Fibroblast of peridontal ligament (primary cell): ENCODE data around the gene CAPN13.

Experiments used
- DNase-seq: peaks from one replicate; pipeline ENCODE4 v3.0.0-alpha.2; 2010; ENCODE audit errors: extremely low read depth

CAPN13 gene, protein sequence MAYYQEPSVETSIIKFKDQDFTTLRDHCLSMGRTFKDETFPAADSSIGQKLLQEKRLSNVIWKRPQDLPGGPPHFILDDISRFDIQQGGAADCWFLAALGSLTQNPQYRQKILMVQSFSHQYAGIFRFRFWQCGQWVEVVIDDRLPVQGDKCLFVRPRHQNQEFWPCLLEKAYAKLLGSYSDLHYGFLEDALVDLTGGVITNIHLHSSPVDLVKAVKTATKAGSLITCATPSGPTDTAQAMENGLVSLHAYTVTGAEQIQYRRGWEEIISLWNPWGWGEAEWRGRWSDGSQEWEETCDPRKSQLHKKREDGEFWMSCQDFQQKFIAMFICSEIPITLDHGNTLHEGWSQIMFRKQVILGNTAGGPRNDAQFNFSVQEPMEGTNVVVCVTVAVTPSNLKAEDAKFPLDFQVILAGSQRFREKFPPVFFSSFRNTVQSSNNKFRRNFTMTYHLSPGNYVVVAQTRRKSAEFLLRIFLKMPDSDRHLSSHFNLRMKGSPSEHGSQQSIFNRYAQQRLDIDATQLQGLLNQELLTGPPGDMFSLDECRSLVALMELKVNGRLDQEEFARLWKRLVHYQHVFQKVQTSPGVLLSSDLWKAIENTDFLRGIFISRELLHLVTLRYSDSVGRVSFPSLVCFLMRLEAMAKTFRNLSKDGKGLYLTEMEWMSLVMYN

GRCh38 chr2:30807249-30807648 is at the start of gene CAPN13:
Gene CAPN13 (minus strand): TSS chr2:30807446. CDS start chr2:30787325, 20,121 bp downstream.
- no peak for DNase-seq

- DNase-seq = no peak
These were observed 40.6 kb upstream of the CAPN13 start for GRCh38 chr2:30847841-30848240.

DNA sequence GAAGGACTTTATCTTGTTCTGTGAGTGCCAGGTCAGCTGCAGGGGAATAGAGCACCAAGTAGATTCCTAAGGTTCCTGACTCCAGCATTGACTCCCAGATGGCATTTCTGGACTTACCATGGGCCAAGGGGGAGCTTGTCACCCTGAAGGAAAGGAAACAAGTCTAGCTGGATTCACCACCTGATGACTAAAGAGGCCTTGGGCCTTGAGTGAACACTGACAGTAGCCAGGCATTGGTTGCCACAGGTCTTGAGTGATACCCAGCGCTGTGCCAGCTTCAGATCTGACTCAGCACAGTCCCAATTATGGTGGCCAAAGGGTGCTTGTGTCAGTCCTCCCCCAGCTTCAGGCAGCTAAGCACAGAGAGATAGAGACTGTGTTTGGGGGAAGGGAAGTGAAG is 40.1 kb upstream of the CAPN13 start:
- no peak for DNase-seq

DNA sequence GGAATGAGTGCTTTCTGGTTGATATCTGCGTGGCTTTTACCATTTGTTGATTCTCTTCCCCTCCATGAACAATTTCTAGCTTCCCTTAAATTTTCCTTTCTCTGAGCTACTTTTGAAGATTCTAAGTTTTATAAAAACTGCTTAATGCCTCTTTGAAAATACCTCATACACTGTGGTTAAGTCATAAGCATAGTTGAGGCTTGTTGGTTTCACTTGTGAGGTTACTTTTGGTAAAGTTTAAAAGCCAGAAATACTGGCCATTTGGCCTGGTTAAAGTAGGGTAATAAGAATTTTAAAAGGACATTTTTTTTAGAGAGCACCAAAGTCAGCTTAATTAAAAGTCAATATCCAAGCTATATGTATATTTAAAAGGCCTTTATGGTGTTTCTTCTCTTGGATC is 21.3 kb upstream of the CAPN13 start:
- DNase-seq = no peak

DNA sequence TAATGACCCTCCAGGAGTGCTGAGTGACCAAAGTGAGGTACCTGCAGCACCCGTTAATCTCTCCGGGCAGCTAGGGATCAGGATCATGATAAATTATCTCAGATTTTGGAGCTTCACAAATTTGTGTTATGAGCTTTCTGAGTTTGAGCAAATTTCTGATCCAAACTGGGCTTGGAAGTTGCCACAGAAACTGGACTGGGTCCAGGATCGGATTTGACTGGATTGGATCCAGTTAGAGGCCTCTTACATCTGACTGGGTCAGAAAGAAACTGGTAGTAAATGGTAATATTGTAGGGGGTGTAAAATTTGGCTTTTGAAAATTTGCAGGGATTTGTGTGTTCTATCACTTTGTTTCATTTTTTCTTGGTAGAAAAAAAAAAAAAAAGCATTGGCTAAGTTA is 19.7 kb upstream of the CAPN13 start:
- no peak for DNase-seq

DNA sequence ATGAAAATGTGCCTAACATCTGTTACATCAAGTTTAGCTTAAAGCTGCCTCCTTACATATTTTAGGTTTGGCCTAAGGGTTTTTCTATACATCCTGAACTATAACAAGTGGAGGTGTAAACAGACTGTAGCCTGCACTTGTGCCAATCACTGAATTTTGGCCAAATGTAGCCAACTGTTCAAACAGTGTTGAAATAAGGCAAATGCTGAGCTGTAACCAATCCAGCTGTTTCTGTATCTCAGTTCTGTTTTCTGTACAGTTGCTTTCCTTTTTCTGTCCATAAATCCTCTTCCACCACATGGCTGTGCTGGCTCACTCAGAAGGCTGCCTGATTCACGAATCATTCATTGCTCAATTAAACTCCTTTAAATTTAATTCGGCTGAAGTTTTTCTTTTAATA is 19.2 kb upstream of the CAPN13 start:
- no peak for DNase-seq

GRCh38 chr2:30823452-30823851 is 16.2 kb upstream of the CAPN13 start:
- DNase-seq = no peak

- no peak for DNase-seq
These were observed 14.7 kb upstream of the CAPN13 start for GRCh38 chr2:30821960-30822359.

DNA sequence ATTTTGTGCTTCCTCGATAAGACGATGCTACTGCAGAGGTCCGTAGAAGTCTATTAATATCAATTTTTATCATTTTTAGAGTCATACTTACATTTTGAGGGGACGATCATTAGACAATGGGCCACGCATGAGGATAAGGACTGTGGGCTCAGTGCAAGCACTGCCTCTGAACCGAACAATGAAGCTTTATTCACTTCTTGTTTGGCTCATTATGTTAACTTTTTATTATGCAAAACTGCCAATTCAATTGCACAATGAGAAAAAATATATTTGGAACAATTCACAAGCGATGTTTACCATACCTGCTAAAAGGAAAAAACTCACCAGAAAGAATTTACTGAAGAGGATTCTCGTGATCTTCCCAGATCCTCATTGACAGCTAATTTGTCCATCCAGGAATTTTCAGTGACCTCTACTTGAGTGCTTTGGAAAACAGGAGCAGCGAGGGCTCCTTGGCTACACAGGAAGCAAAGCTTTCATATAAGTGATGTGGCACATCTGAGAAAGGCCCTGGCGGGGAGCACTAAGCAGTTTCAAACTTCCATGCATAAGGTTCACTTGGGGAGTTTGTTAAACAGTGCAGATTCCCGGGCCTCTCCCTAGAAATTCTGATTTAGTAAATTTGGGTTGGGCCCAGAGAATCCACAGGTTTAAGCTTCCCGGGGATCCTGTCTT is 13.3 kb upstream of the CAPN13 start:
- DNase-seq = no peak

- no peak for DNase-seq
These were observed 2.7 kb upstream of the CAPN13 start for GRCh38 chr2:30809938-30810337.

DNA sequence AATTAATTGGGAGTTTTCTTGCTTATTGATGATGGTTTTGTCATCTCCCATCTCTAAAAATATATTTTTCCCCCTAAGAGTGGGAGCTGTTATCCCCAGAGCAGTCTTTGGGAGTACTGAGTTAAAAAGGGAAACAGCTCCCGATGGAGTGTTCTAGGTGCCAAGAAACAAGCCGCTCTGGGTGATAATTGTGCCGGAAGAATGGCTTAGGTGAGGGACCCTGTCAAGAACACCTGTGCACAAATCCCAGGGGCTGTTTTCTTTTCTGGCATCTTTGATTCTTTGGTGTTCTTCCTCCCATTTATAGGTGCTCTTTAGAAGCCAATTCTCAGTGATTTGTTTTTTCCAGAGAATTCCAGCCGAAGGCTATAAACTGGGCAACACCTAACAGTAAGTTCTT is 1.4 kb upstream of the CAPN13 start:
- DNase-seq = no peak

DNA sequence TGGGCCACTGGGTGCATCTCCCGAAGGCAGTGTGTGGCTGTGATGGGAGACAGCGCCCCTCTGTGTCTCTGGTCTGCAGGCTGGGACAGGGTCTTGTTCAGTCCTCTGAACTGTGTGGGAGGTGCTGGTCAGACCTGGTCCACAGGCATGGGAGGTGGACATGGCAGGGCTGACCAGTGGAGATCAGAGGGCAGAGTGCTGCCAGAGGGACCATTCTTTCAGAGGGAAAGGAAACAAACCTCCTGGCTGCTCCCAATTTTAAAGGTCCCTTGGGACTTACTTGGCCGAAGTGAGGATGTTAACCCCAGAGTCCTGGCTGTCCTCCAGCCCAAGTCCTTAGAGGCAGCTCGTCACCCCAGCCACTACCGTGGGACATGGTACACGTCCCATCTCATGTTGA is 4.0 kb downstream of the CAPN13 start:
- DNase-seq = no peak

- no peak for DNase-seq
These were observed 4.6 kb downstream of the CAPN13 start for GRCh38 chr2:30802611-30803010.

DNA sequence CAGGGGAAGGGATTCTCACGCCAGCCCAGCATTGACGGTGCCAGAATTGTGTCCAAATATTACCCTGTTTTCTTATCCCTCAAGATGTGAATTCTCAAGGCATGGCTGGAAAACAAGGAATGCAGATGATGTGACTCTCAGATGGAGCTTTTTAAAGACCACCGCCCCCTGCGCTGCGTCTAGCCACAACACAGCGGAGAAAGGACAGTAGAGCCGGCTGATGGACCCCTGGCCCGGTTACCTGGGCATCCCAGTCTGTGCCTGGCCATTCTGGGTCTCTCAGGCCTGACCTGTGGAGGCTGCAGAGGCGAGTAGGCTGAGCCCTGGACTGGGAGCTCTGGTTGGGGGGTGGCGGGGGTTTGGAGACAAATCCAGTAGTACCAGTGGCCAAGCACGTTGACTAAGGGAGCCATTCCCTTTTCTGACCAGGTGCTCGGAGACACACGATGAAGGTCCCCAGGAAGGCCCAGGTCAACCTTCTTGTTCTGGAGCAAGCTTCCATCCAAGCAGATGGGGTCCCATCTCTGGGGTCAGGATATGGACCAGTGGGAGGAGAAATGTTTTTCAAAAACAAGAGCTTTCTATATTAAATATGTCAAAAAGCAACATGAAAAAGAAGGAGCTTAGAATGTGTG is 5.3 kb downstream of the CAPN13 start:
- no peak for DNase-seq

- no peak for DNase-seq
These were observed 7.1 kb downstream of the CAPN13 start for GRCh38 chr2:30800159-30800558.

DNA sequence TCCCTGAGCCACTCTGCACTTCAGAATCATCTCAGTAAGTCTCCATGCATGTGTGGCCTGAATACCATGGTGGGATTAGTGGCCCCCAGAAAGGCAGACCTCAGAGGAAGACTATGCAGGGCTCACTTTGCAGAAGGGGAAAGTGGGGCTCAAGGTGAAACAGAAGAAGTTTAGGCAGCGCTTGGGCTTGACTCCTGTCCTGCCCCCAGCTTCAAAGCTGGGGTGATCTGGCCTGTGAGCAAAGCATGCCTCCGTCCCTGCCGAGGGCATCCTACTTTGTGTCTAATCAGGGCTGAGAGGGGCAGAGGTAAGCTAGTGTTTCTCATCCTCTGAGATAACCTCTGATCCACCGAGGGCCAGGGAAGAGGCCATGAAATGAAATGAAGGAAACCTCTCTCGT is 7.9 kb downstream of the CAPN13 start:
- no peak for DNase-seq

- DNase-seq = no peak
These were observed 8.7 kb downstream of the CAPN13 start for GRCh38 chr2:30798536-30798991.

DNA sequence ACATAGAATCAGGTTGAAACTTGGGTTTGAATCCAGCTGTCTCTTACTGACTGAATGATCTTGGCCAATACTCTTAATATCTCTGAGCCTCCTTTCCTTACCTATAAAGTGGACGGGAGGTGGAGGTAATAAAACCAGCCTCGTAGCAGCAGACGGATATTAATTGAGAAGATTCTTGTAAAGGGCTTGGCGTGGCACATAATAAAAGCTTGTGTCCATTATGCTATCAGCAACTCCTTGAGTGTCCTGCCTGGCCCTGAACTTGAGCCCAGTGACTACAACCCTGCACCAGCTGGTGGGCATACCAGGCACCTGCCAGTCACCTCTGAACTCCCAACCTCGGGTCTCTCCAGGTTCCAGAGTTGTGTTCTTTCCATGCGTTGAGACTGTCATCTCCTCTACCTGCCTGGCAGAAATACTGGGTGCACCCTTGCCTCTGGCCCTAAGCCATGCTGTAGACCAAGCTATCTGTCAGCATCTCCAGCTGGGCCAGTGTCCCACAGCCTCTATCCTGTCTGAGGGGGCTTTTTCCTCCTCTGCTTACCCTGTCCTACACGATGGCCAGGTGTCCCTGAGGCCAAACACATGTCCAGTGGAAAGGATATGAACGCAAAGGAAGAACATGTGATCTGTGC is 9.7 kb downstream of the CAPN13 start:
- no peak for DNase-seq

- no peak for DNase-seq
These were observed 10.5 kb downstream of the CAPN13 start for GRCh38 chr2:30796699-30797098.

DNA sequence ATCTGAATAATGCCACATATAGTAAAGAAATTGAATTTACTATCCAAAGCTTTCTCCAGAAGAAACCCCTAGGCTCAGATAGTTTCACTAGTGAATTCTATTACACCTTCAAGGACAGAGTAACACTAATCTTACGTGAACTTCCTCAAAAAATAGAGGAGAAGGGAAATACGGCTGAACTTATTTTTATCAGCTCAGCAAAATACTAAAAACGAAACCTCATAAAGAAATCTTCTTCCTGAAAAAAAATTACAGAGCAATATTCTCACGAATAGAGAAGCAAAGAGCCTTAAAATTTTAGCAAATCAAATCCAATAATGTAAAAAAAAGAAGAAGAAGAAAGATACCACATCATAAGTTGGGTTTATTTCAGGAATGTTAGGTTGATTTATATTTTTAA is 14.7 kb downstream of the CAPN13 start:
- DNase-seq = no peak

DNA sequence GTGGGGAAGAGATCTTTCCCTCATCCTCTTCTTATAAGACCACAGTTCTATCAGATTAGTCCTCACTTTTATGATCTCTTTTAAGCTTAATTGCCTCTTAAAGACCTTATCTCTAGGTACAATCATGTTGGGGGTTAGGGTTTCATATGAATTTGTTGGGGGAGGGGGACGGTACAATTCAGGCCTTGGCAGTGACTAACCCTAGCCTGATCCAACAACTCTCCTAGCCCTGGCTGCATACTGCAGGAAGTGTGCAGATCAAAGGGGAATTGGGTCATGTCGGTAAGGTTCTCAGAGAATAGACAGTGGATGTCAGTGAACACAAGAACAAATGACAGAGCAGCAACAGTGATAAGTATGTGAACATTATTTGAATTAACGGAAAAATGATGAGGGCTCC is 16.4 kb downstream of the CAPN13 start:
- DNase-seq = no peak

DNA sequence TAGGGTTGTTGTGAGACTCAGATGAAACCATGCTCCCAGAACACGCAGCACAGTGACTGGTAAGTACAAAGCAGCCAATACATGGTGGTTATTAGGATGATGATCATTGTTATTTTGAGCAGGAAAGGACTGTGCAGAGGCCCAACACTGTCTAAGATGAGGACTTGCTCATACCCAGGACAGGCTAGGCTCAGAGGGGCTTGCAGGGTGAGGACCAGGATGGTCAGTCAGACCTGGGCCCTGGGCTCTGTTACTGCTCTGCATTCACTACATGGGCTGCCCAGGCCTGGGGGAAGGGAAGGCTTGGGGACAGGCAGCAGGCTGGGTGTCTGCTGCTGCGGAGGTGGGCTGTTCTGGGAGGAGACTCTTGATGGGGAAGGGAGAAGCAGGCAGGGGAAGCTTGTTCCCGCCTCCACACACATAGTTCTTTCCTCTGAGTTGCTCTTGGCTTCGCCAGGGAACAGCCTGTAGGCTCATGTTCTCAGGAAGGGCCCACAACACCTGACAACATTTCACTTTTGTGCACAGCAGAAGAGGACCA is 17.5 kb downstream of the CAPN13 start:
- no peak for DNase-seq
